GM21723 (cell line): ENCODE data around the gene HSPB2.
A peak's percentile ranks its signal among the peaks of the same experiment; 100 is the strongest.
"Not testable (repeated sequence)": the region's sequence is repeated elsewhere in the genome, so short reads cannot be mapped to it uniquely, and the experiment has no call there.

ENCODE experiments used
- ATAC-seq: cut with Tn5 transposase; IDR thresholded peaks from one replicate; pipeline ENCODE4 v1.9.1; 2021; ENCODE audit warnings: mild to moderate bottlenecking, moderate library complexity; ENCODE audit not compliant: unreplicated experiment

HSPB2 gene

DNA sequence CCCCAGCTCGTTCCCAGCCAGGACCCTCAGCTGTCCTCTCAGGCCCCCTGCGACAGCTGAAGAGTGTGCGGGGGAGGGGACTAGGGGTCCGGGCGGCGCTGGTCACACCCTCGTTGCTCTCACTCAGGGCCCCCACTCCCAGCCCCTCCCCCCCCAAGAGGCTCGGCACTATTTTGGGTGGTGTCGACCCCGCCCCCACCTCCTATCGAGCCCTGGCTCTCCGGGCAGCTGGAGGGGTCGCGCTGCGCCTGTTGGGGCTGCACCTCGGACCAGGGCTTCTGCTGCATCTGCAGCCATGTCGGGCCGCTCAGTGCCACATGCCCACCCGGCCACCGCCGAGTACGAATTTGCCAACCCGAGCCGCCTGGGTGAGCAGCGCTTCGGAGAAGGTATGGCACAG lies at the start of gene HSPB2:
TSS of gene HSPB2 (plus strand) at position 200 of the 400 bp plus-strand sequence. CDS start at position 296, 96 bp downstream.
- ATAC-seq: no peak

GRCh38 chr11:111870113-111870512 lies 42.4 kb upstream of the HSPB2 start:
- ATAC-seq: no peak

DNA sequence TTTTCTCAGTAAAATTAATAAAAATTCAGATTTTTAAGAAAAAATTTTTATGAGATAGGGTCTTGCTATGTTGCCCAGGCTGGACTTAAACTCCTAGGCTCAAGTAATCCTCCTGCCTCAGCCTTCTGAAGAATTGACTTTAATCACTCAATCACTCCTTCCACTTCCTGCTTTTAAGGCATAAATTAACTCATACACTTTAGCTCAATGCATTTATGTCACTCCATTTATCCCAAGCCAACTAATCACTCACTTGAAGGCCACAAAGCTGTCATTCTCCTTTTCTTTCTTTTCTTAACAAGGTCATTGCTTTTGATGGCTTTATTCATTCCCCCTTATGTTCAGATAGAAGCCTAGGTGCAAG lies 42.0 kb upstream of the HSPB2 start:
- ATAC-seq: peak; percentile 24

- peak; percentile 88 for ATAC-seq
Observed at GRCh38 chr11:111870886-111871692, 41.4 kb upstream of the HSPB2 start, which contains the start of gene ALG9. Gene ALG9, minus strand, starts transcription at chr11:111871581. Its CDS starts 99 bp downstream, at chr11:111871482.

- ATAC-seq: no peak
Observed at GRCh38 chr11:111871693-111872161, 40.8 kb upstream of the HSPB2 start.

GRCh38 chr11:111878385-111878848 lies 34.1 kb upstream of the HSPB2 start:
- peak; percentile 21 for ATAC-seq

DNA sequence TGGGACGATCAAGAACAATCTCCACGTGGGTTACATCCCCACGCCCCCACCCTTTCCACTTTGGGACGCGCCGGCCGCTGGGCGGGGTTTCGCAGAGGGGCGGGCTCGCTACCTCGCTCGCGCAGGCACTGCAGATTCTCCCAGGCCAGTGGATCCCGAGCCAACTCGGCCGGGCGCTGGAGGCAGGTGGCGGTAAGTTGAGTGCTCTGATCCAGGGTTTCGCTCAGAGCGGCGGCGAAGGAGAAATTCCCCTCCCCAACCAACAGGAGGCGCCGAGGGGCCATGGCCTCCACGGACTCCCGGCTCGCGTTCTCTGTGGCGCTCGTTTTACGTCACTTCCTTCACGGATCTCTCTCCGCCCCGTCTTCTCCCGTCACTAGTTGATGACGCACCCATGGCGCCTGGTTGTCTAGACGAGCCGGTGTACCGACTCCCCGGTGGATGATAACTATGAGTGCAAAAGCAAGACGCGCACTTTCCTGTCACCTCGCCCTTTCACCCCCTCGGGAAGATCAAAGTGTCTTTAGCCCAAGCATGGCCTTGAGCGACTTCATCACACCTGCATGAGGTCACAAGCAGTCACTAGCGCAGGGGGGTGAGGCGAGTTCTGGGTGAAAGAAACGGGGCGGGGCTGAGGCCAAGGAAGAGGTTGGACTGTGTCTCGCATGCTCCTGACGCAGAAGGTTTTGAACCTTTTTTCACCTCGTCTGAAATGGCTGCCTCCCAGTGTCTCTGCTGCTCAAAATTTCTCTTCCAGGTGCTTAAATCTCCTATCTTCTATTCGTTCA lies 33.5 kb upstream of the HSPB2 start, which contains the start of the genes CFAP68 and FDXACB1:
TSS of gene CFAP68 (plus strand) at position 693 of the 788 bp plus-strand sequence. CDS start at position 713, 20 bp downstream.
TSS of gene FDXACB1 (minus strand) at position 317 of the 788 bp plus-strand sequence. CDS start at position 284, 33 bp downstream.
- peak; percentile 94 for ATAC-seq

GRCh38 chr11:111879637-111879960 lies 32.9 kb upstream of the HSPB2 start:
- ATAC-seq: peak; percentile 2

DNA sequence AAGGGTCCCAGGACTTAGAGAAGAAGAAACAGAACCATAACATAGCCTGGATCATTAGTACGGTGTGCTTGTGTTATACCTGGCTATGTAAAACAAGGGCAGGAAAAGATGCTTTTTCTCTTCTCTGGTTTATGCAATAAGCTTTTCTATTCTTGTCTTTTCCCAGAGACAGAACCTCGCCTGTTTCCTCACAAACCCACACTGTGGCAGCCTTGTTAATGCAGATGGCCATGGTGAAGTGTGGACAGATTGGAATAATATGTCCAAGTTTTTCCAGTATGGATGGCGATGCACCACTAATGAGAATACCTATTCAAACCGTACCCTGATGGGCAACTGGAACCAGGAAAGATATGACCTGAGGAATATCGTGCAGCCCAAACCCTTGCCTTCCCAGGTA lies 30.3 kb upstream of the HSPB2 start:
- no peak for ATAC-seq

DNA sequence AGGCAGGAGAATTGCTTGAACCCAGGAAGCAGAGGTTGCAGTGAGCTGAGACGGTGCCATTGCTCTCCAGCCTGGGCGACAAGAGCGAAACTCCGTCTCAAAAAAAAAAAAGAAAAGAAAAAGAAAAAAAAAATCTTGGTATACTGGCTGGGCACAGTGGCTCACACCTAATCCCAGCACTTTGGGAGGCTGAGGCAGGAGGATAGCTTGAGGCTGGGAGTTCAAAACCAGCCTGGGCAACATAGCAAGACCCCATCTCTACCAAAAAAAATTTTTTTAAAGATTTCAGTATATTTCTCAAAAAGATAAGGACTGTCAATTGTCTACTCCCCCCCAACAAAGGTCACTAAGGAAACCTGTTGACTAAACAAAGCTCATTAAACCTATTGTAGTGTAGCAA lies 27.5 kb upstream of the HSPB2 start:
- not testable (repeated sequence) for ATAC-seq

- ATAC-seq: no peak
Observed at GRCh38 chr11:111886032-111886431, 26.5 kb upstream of the HSPB2 start.

- no peak for ATAC-seq
Observed at GRCh38 chr11:111886844-111887243, 25.7 kb upstream of the HSPB2 start.

- ATAC-seq: no peak
Observed at GRCh38 chr11:111905411-111905810, 7.1 kb upstream of the HSPB2 start.

GRCh38 chr11:111906680-111907079 lies 5.9 kb upstream of the HSPB2 start:
- ATAC-seq: no peak

- ATAC-seq: no peak
Observed at GRCh38 chr11:111908639-111909305, 3.8 kb upstream of the HSPB2 start.

GRCh38 chr11:111909378-111909777 lies 3.2 kb upstream of the HSPB2 start:
- no peak for ATAC-seq

GRCh38 chr11:111910676-111911562 lies 1.6 kb upstream of the HSPB2 start:
- ATAC-seq: no peak

- no peak for ATAC-seq
Observed at GRCh38 chr11:111911563-111912401, 752 bp upstream of the HSPB2 start, which contains the start of gene CRYAB. Gene CRYAB, minus strand, starts transcription at chr11:111911770. Its CDS starts 46 bp downstream, at chr11:111911724.
